HG03442 (cell line): ENCODE results near the gene C19orf12.

ENCODE experiments used
- ATAC-seq: cut with Tn5 transposase; IDR thresholded peaks from one replicate; pipeline ENCODE4 v1.9.1; 2021; ENCODE audit warnings: mild to moderate bottlenecking, moderate library complexity; ENCODE audit not compliant: unreplicated experiment

C19orf12 gene

GRCh38 chr19:29714953-29715700 lies at the start of gene C19orf12:
C19orf12 (minus strand) TSS chr19:29715261; CDS start chr19:29708413, 6,848 bp downstream.
- ATAC-seq, result peak; percentile 68

DNA sequence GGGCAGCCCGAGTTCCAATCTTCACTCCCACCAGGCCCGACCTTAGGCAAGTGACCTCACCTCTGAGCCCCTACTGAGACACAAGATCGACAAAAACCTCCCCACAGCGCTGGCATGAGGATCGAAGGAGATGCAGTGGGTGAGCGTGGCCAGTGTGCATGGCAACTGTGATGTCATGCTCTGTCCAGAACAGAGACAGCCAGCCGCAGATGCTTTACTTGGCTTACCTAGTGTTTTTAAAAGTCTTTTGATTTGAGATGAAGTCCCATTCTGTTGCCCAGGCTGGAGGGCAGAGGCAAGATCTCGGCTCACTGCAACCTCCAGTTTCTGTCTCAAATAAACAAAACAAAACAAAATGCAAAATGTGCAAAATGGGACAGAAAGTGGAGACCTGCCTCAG lies 49.3 kb upstream of the C19orf12 start:
- no peak for ATAC-seq

DNA sequence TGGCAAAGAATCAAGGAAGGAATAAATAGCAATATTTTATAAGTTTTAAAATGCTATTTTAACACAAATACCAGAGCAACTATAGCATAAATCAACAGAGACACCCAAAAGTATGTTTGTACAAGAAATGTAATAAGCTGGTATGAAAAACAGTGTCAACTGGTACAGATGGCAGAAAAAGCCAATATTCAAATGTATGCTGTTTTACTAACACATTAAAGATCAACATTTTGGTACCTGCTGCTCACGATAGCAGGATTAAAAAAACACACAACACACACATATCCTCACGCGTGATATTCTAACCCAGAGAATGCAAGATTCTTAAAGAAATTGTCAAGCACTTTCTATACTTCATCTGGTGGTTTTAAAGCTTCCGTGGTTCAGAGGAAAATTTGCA lies 48.1 kb upstream of the C19orf12 start:
- ATAC-seq, result no peak

DNA sequence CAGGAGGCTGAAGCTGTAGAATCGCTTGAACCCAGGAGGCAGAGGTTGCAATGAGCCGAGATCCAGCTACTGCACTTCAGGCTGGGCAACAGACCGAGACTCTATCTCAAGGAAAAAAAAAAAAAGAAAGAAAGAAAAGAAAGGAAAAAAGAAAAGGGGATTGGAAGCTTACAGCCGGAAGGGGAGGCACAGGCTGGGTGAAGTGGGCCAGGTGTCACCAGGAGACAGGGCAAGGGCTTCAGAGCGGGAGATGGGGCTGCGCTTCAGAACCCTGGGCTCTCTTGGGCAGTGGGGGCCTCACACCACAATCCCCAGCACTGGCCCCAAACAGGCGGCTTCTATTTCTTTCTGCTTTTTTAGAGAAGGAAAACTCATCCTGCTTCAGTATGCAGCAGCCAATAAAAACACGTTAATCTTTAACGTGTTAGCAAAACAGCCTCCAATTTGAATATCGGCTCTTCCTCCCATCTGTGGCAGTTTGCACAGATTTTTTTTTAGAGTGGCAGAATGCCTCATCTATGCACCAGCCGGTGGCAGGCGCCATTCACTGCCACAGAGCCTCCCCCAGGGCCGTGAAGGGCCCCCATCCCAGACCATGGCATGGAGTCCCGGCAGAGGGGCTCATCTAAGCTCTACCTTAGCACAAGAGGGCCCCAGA lies 46.6 kb upstream of the C19orf12 start:
- ATAC-seq, result no peak

- no peak for ATAC-seq
These were observed 45.9 kb upstream of the C19orf12 start for GRCh38 chr19:29760752-29761502.

DNA sequence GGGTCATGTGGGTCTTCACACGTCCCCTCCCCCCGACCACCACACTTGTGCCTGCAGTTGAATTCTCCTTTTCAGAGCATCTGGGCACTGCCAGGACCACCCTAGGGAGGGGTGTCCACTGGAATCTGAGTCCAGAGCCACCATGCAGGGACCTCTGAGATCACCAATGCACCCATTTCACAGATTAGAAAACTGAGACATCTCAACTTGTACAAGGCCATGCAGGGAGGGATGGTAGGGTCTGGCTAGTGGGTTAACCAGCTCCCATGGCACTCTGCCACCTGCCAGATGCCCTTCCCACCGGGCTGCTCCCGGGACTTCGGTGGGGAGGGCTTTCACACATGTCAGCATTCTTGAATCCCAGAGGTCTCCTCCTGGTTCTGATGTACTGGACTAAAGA lies 44.3 kb upstream of the C19orf12 start:
- no peak for ATAC-seq

- ATAC-seq, result no peak
These were observed 43.8 kb upstream of the C19orf12 start for GRCh38 chr19:29758863-29759262.

DNA sequence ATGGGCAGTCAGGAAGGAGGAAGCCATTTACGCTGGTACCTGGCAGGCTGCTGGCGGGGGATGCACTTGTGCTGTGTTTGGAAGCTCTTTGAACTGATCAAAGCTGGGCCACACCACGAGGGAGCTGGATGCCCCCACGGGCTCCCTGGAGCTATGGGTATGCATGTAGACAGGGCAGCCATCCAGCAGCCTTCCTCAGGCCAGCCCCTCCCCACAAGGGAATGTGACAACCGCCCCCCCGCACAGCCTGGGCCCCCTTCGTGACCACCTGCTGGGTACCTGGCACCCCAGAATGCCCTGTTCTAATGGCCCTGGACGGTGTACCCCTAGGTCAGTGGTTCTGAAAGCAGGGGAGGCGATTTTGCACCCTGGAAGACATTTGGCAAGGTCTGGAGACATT lies 42.5 kb upstream of the C19orf12 start:
- no peak for ATAC-seq

GRCh38 chr19:29753934-29754305 lies 38.9 kb upstream of the C19orf12 start:
- ATAC-seq, result no peak

DNA sequence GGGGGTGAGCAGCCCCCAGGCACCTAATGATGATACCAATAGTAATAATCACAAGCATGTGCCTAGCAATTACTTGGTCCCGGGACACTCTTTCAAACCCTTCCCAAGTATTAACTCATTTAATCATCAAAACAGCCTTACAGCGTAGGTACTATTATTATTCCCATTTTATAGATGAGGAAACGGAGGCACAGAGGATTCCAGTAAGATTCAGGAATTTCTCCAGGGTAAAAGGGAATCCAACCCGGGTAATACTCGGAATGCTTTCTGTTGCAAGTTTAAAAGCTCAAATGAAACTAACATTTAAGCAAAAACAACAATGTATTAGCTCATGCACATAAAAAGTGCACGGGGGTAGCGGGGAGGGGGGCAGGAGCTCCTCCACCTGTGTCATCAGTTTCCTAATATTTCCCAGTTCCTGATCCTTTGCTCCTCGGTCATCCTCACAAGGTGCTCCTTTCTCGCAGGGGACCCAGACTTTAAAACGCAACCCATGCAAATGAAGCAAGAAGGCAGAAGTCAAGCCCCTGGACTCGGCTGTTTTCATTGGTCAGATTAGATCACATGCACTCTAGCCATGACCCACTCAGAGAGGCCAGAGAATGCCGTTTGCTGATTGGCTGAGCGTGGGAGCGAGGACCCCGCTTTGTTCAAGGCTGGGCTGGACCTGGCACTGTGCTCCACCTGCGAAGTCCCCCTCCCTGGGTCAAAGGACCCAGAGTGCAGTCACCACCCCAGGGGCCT lies 38.3 kb upstream of the C19orf12 start:
- no peak for ATAC-seq

GRCh38 chr19:29752450-29753025 lies 37.5 kb upstream of the C19orf12 start:
- no peak for ATAC-seq

DNA sequence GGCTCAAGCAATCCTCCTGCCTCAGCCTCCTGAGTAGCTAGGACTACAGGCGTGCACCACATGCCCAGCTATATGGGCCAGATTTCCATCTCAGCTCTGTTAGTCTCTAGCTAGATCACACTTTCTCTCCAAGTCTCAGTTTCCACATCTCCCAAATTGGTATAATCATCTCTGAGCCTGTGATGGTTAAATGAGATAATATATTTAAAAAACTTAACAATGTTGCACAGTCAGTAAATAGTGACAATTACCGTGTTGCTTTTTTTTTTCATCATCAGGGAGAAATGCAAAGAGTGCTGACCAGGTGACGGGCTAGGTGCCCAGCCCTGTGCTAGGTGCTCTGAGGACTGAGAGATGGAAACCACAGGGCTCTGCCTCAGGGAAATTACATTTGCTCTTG lies 36.9 kb upstream of the C19orf12 start:
- no peak for ATAC-seq

DNA sequence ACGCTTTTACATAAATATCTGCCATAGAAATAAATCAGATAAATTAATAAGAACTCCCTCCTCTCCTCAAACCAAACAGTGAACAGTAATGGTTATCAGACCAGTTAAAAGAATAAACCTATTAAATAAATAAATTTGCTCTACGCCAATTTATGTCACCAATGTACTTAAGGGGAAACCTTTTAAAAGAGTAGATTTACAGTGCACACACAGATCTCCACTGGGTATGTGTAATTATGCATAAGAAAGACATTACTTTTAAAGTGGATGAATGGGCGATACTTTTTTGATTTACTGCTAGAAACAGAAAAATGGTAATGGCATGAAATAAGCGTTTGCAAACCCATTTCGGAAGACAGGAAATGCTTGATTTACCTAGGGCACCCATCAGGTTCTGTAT lies 34.9 kb upstream of the C19orf12 start:
- ATAC-seq, result no peak

GRCh38 chr19:29748996-29749849 lies 34.2 kb upstream of the C19orf12 start:
- ATAC-seq, result no peak

- no peak for ATAC-seq
These were observed 30.2 kb upstream of the C19orf12 start for GRCh38 chr19:29745253-29745652.

DNA sequence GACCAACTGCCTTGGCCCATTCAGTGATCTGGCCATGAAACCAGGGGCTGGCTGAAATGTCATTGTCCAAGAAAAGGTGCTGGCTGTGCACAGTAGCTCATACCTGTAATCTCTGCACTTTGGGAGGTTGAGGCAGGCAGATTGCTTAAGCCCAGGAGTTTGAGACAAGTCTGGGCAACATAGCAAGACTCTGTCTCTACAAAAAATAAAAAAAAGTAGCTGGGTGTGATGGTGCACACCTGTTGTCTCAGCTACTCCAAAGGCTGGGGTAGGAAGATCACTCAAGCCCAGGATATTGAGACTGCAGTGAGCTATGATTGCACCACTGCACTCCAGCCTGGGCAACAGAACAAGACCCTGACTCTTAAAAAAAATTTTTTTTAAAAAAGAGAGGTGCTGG lies 28.6 kb upstream of the C19orf12 start:
- ATAC-seq, result no peak

- no peak for ATAC-seq
These were observed 26.7 kb upstream of the C19orf12 start for GRCh38 chr19:29741776-29742175.

DNA sequence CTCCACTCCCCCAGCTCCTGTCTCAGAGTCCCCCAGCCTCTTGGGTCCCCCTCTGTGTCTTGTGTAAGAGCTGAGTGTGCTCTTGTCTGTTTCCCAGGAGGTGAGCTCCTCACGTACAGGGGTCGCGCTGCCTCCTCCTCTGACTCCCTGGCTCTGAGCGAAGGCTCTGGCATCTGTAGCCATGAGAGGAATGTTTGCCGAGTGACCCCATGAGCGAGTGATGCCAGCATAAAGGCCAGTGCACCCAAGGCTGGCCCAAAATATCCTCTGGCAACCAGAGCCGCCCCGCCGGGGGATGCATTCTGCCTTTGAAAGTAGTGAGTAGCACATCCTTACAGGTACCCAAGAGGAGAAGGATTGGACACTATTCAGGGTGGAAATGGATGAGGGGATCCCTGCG lies 26.2 kb upstream of the C19orf12 start:
- no peak for ATAC-seq

- ATAC-seq, result no peak
These were observed 22.5 kb upstream of the C19orf12 start for GRCh38 chr19:29737461-29738000.

DNA sequence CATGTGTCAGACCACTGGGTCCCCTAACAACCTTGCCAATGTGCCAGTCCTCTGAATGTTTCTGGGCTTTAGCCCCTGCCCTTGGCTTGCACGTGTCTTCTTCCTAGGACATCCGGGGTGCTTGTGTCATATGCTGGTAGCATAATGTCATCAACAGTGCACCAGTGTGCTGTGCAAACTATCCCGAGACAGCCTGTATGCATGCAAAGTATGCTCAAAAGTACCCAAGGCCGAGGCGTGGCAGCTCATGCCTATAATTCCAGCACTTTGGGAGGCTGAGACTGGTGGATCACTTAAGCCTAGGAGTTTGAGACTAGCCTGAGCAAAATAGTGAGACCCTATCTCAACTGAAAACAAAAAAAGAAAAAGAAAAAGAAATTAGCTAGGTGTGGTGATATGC lies 20.8 kb upstream of the C19orf12 start:
- no peak for ATAC-seq
